PC-9 (cell line): ENCODE results near the gene CFAP107. TPM values are rescaled to one million over a fixed set of nuclear protein-coding genes. Genes with fewer than 3 reads are reported as not detected.

Experiments
- BruUV-seq: library from RNA; stranded (reverse); fragments of 400-500 nt; replicated peaks from 2 replicates; lab custom pipeline; 2021; lab: Mats Ljungman, UMichigan
- CTCF ChIA-PET: fragments of 300-600 bp; sonication (Branson Sonifier 250); formaldehyde crosslinking; loops from one replicate; lab custom pipeline; 2022; ENCODE audit warnings: antibody characterized with exemption; lab: Charles Lee
- POLR2A ChIA-PET: fragments of 300-600 bp; sonication (Branson Sonifier 250); formaldehyde crosslinking; loops from one replicate; lab custom pipeline; 2022; ENCODE audit warnings: antibody characterized with exemption; ENCODE audit not compliant: unreplicated experiment; lab: Charles Lee
- DNase-seq, 2 experiments: peaks; one replicate each; pipeline versions ENCODE4 v3.0.0 to v3.0.0-alpha.2; 2015 to 2022; ENCODE audit warnings: mixed read lengths in 1 of 2
- H2AFZ ChIP-seq: fragments of 200-600 bp; sonication (generic); 2 replicates; pipeline ENCODE4 v1.8.1; 2017; ENCODE audit warnings: antibody characterized with exemption
- H3F3A ChIP-seq: fragments of 200-600 bp; sonication (generic); 2 replicates; pipeline ENCODE4 v1.8.1; 2017; ENCODE audit warnings: antibody characterized with exemption, mild to moderate bottlenecking, low read depth; ENCODE audit not compliant: insufficient read depth
- H3K27ac ChIP-seq: fragments of 200-600 bp; sonication (generic); 2 replicates; pipeline ENCODE4 v1.6.1; 2016; ENCODE audit warnings: mixed run types
- H3K27me3 ChIP-seq: fragments of 200-600 bp; sonication (generic); 2 replicates; pipeline ENCODE4 v1.6.1; 2016; ENCODE audit warnings: low read depth, mixed run types; ENCODE audit not compliant: insufficient read depth
- H3K36me3 ChIP-seq: fragments of 200-600 bp; sonication (generic); 2 replicates; pipeline ENCODE4 v1.6.1; 2016; ENCODE audit warnings: low read depth, mixed run types
- H3K4me1 ChIP-seq: fragments of 200-600 bp; sonication (generic); replicated peaks from 2 replicates; pipeline ENCODE4 v1.6.1; 2016; ENCODE audit warnings: mixed run types; ENCODE audit not compliant: insufficient read depth
- H3K4me2 ChIP-seq: fragments of 200-600 bp; sonication (generic); 2 replicates; pipeline ENCODE4 v1.6.1; 2017; ENCODE audit warnings: mixed run types
- H3K4me3 ChIP-seq: fragments of 200-600 bp; sonication (generic); 2 replicates; pipeline ENCODE4 v1.6.1; 2016; ENCODE audit warnings: mixed run types
- H3K79me2 ChIP-seq: fragments of 200-600 bp; sonication (generic); 2 replicates; pipeline ENCODE4 v1.6.1; 2017; ENCODE audit warnings: low read depth, mixed run types
- H3K9me2 ChIP-seq: fragments of 200-600 bp; sonication (generic); 2 replicates; pipeline ENCODE4 v1.8.1; 2017; ENCODE audit warnings: mild to moderate bottlenecking; ENCODE audit not compliant: insufficient read depth
- H3K9me3 ChIP-seq: fragments of 200-600 bp; sonication (generic); 2 replicates; pipeline ENCODE4 v1.8.1; 2016; ENCODE audit warnings: low read depth; ENCODE audit not compliant: insufficient read depth
- H4K20me1 ChIP-seq: fragments of 200-600 bp; sonication (generic); 2 replicates; pipeline ENCODE4 v1.8.1; 2017; ENCODE audit not compliant: insufficient read depth
- CTCF ChIP-seq: fragments of 200-600 bp; sonication (generic); conservative IDR thresholded peaks from 2 replicates; pipeline ENCODE4 v1.6.1; 2017; ENCODE audit warnings: mixed run types, antibody characterized with exemption, mild to moderate bottlenecking, moderate library complexity
- EZH2 ChIP-seq: fragments of 200-600 bp; sonication (generic); IDR thresholded peaks from 2 replicates; pipeline ENCODE4 v1.8.0; 2017; ENCODE audit warnings: antibody characterized with exemption, low read depth
- intact Hi-C: fragments of 100-400 bp; cut with micrococcal nuclease; formaldehyde crosslinking; loops from one replicate; pipeline ENCODE4 v1.10.0; 2022; ENCODE audit not compliant: unreplicated experiment
- total RNA-seq: library from RNA; stranded (reverse); gene quantifications from 2 replicates; pipeline ENCODE4 v1.2.3, GENCODE V29; 2021

CFAP107 gene
- total RNA-seq, 1 experiment from 2014 or later, result not detected

- Histone ChIP-seq H2AFZ (no peak overlapping the region), H3K27me3 (peaks cover 6% of the 10 kb centered on the region; the same call in 1 of the 2 replicates), H3K4me3 (no peak overlapping the region), H3K9me2 (no peaks in the 10 kb centered on the region), H4K20me1 (no peaks in the 10 kb centered on the region), H3K9me3 (no peaks in the 10 kb centered on the region), H3K27ac (no peak overlapping the region), H3K4me1 (no peaks in the 10 kb centered on the region), H3K36me3 (no peaks in the 10 kb centered on the region), H3K4me2 (no peak overlapping the region), H3F3A (no peaks in the 10 kb centered on the region), H3K79me2 (no peaks in the 10 kb centered on the region)
- intact Hi-C loops, result loop anchor here (10.0 kb wide), 2 partner anchors 496 to 656 kb away; no protein-coding TSS in a partner anchor
- DNase-seq, result no peak
- BruUV-seq, result no TSS peak
- ChIA-PET POLR2A (no interaction called here), CTCF (no interaction called here)
- no peak for TF ChIP-seq CTCF
These were observed 25.2 kb downstream of the CFAP107 start for GRCh38 chr1:12771186-12771585.

- no peak for DNase-seq
- H2AFZ ChIP-seq, result no peak overlapping the region
- H3K9me2 ChIP-seq, result no peaks in the 10 kb centered on the region
- CTCF ChIA-PET, result no interaction called here
- H3K9me3 ChIP-seq, result no peaks in the 10 kb centered on the region
- H3F3A ChIP-seq, result no peaks in the 10 kb centered on the region
- intact Hi-C loops, result loop anchor here (10.0 kb wide), 2 partner anchors 498 to 658 kb away; no protein-coding TSS in a partner anchor
- H3K27ac ChIP-seq, result no peak overlapping the region
- H3K4me1 ChIP-seq, result no peaks in the 10 kb centered on the region
- no peaks in the 10 kb centered on the region for H3K36me3 ChIP-seq
- peaks cover 6% of the 10 kb centered on the region; the same call in 1 of the 2 replicates for H3K27me3 ChIP-seq
- no peak for TF ChIP-seq CTCF
- no peak for TF ChIP-seq EZH2
- H3K4me2 ChIP-seq, result no peak overlapping the region
- POLR2A ChIA-PET, result no interaction called here
- no TSS peak for BruUV-seq
- H4K20me1 ChIP-seq, result no peaks in the 10 kb centered on the region
- no peak overlapping the region for H3K4me3 ChIP-seq
- no peaks in the 10 kb centered on the region for H3K79me2 ChIP-seq
These were observed 26.5 kb downstream of the CFAP107 start for GRCh38 chr1:12772520-12772919.

- Histone ChIP-seq H2AFZ (no peak within 1 kb of the TSS), H3K9me3 (no peaks in the 10 kb centered on the region), H3F3A (no peaks in the 10 kb centered on the region), H3K4me3 (no peak within 1 kb of the TSS), H3K4me1 (no peaks in the 10 kb centered on the region), H3K27ac (no peak within 1 kb of the TSS), H3K4me2 (no peak within 1 kb of the TSS), H3K79me2 (no peaks in the 10 kb centered on the region), H3K9me2 (no peaks in the 10 kb centered on the region), H4K20me1 (no peaks in the 10 kb centered on the region), H3K36me3 (no peaks in the 10 kb centered on the region), H3K27me3 (peaks cover 6% of the 10 kb centered on the region; the same call in 1 of the 2 replicates)
- no peak for DNase-seq
- CTCF ChIA-PET, result no interaction called here
- POLR2A ChIA-PET, result no interaction called here
- intact Hi-C loops, result loop anchor here (10.0 kb wide), 2 partner anchors 499 to 659 kb away; no protein-coding TSS in a partner anchor
- TF ChIP-seq CTCF, result no peak
- TF ChIP-seq EZH2, result no peak
- BruUV-seq, result no TSS peak
These were observed 27.4 kb downstream of the CFAP107 start, which contains the start of gene PRAMEF12 for GRCh38 chr1:12773438-12773837. Gene PRAMEF12, plus strand, starts transcription at chr1:12773738. Its CDS starts 1,130 bp downstream, at chr1:12774868.
